HepG2 (cell line): ENCODE measurements around the gene ABHD2. TPM values are rescaled to one million over a fixed set of nuclear protein-coding genes. Genes with fewer than 3 reads are reported as not detected.

Experiments
- ATAC-seq: fragments of 200-7000 bp; cut with Tn5 transposase; 3 replicates; pipeline ENCODE4 v1.9.1; 2020; ENCODE audit warnings: mild to moderate bottlenecking, moderate library complexity
- BruUV-seq: library from RNA; stranded (reverse); fragments of 400-500 nt; replicated peaks from 2 replicates; lab custom pipeline; 2021; lab: Mats Ljungman, UMichigan
- CTCF ChIA-PET: fragments of 300-600 bp; formaldehyde crosslinking; extraction: SDS; loops from one replicate; lab custom pipeline; 2021; ENCODE audit warnings: low total read pairs, inconsistent platforms, low intra/inter-chr PET ratio; lab: Yijun Ruan, JAX
- POLR2A ChIA-PET: fragments of 350-600 bp; sonication (Branson Sonifier 250); formaldehyde crosslinking; loops from one replicate; lab custom pipeline; 2020; ENCODE audit warnings: antibody characterized with exemption, inconsistent platforms; lab: Yijun Ruan, JAX
- DNase-seq: peaks from one replicate; pipeline ENCODE4 v3.0.0-alpha.2; 2015; ENCODE audit warnings: low spot score
- FAIRE-seq: peaks from 3 replicates; lab custom pipeline; 2011; peaks lifted over from hg19 to GRCh38; lab: Jason Lieb, UNC
- H2AFZ ChIP-seq: one replicate; pipeline ENCODE4 v1.6.1; 2011; ENCODE audit warnings: low read length, inconsistent platforms
- H3K27ac ChIP-seq: fragments of 300-600 bp; 3 replicates; pipeline ENCODE4 v1.8.0; 2011; ENCODE audit warnings: mixed run types, mild to moderate bottlenecking, mixed read lengths, low read length, inconsistent platforms; ENCODE audit not compliant: insufficient read depth; ENCODE audit errors: extremely low read length
- H3K27me3 ChIP-seq, 2 experiments: fragments of 200-600 bp in 1 of 2; 2 replicates in 1 of 2; 3 replicates in 1 of 2; pipeline versions ENCODE4 v1.6.0 to v1.8.0; 2011; ENCODE audit warnings: low read length in 2 of 2, mild to moderate bottlenecking in 2 of 2, moderate library complexity in 2 of 2, inconsistent platforms in 1 of 2; ENCODE audit not compliant: insufficient read depth in 2 of 2, control insufficient read depth in 1 of 2
- H3K36me3 ChIP-seq, 2 experiments: fragments of 200-600 bp in 1 of 2; replicated peaks in 1 of 2; 2 replicates in 1 of 2; 3 replicates in 1 of 2; pipeline versions ENCODE4 v1.5.1 to v1.8.0; 2011; ENCODE audit warnings: low read length in 2 of 2, inconsistent platforms in 1 of 2; ENCODE audit not compliant: insufficient read depth in 2 of 2, control insufficient read depth in 1 of 2
- H3K4me1 ChIP-seq: 2 replicates; pipeline ENCODE4 v1.5.1; 2012; ENCODE audit warnings: low read length, inconsistent platforms; ENCODE audit not compliant: insufficient read depth
- H3K4me2 ChIP-seq: 2 replicates; pipeline ENCODE4 v1.6.0; 2011; ENCODE audit warnings: low read depth, low read length, inconsistent platforms
- H3K4me3 ChIP-seq, 3 experiments: fragments of 200-600 bp in 1 of 3; sonication (generic), shearing (Covaris generic) in 1 of 3; replicated peaks in 1 of 3; 2 replicates each; pipeline ENCODE4 v1.5.1; 2011 to 2016; ENCODE audit warnings: low read length in 3 of 3, inconsistent platforms in 2 of 3, low read depth in 2 of 3, mild to moderate bottlenecking in 2 of 3, control low read depth in 1 of 3, mixed read lengths in 1 of 3; ENCODE audit not compliant: insufficient read depth in 1 of 3
- H3K79me2 ChIP-seq: one replicate; pipeline ENCODE4 v1.6.1; 2011; ENCODE audit warnings: low read length, inconsistent platforms; ENCODE audit not compliant: insufficient read depth
- H3K9ac ChIP-seq: 2 replicates; pipeline ENCODE4 v1.6.0; 2011; ENCODE audit warnings: mild to moderate bottlenecking, low read depth, low read length, inconsistent platforms; ENCODE audit not compliant: insufficient read depth
- H3K9me3 ChIP-seq: 2 replicates; pipeline ENCODE4 v1.5.1; 2012; ENCODE audit warnings: mild to moderate bottlenecking, low read length
- H4K20me1 ChIP-seq: 2 replicates; pipeline ENCODE4 v1.6.0; 2011; ENCODE audit warnings: inconsistent platforms, mild to moderate bottlenecking, low read length, moderate library complexity; ENCODE audit not compliant: insufficient read depth
- ARNTL ChIP-seq: sonication (generic); formaldehyde crosslinking; IDR thresholded peaks from 2 replicates; pipeline ENCODE4 v1.4.0; 2020; ENCODE audit warnings: mild to moderate bottlenecking, missing genetic modification reagents
- CHCHD3 ChIP-seq: sonication (generic); formaldehyde crosslinking; IDR thresholded peaks from 2 replicates; pipeline ENCODE4 v1.8.0; 2022; ENCODE audit warnings: mild to moderate bottlenecking, missing genetic modification reagents, moderate library complexity
- HDAC2 ChIP-seq: sonication (generic); formaldehyde crosslinking; IDR thresholded peaks from 2 replicates; pipeline ENCODE4 v1.4.0; 2020; ENCODE audit warnings: missing genetic modification reagents
- MTF2 ChIP-seq: sonication (generic); formaldehyde crosslinking; IDR thresholded peaks from 2 replicates; pipeline ENCODE4 v1.5.0; 2020; ENCODE audit warnings: missing genetic modification reagents, borderline replicate concordance
- SAP130 ChIP-seq: IDR thresholded peaks from 2 replicates; pipeline ENCODE4 v1.6.1; 2016; ENCODE audit warnings: low read depth
- ZNF235 ChIP-seq: sonication (generic); formaldehyde crosslinking; IDR thresholded peaks from 2 replicates; pipeline ENCODE4 v1.8.1; 2023; ENCODE audit warnings: mild to moderate bottlenecking, missing genetic modification reagents, borderline replicate concordance
- ZNF263 ChIP-seq: sonication (generic); formaldehyde crosslinking; IDR thresholded peaks from 2 replicates; pipeline ENCODE4 v1.4.0; 2020; ENCODE audit warnings: missing genetic modification reagents
- ZNF567 ChIP-seq: sonication (generic); formaldehyde crosslinking; IDR thresholded peaks from 2 replicates; pipeline ENCODE4 v1.8.1; 2023; ENCODE audit warnings: mild to moderate bottlenecking, missing genetic modification reagents, borderline replicate concordance
- ZNF724P ChIP-seq: sonication (generic); formaldehyde crosslinking; IDR thresholded peaks from 2 replicates; pipeline ENCODE4 v1.8.0; 2022; ENCODE audit warnings: missing genetic modification reagents, borderline replicate concordance
- ZNF75D ChIP-seq: sonication (generic); formaldehyde crosslinking; IDR thresholded peaks from 2 replicates; pipeline ENCODE4 v1.8.1; 2023; ENCODE audit warnings: missing genetic modification reagents, mild to moderate bottlenecking, borderline replicate concordance
- ZNF766 ChIP-seq: sonication (generic); formaldehyde crosslinking; IDR thresholded peaks from 2 replicates; pipeline ENCODE4 v1.5.0; 2020; ENCODE audit warnings: missing genetic modification reagents, borderline replicate concordance
- WGBS: methylation state at CpG from one replicate; pipeline ENCODE4 v1.1.6; 2017; ENCODE audit warnings: low lambda C conversion rate; 5-methylcytosine and 5-hydroxymethylcytosine counted together
- in situ Hi-C: cut with HindIII; loops from 2 replicates; pipeline ENCODE4 v1.10.0; 2017; ENCODE audit warnings: low pct_unique_long_range_greater_than_20kb; ENCODE audit not compliant: extremely low pct_ligation_motif_present
- intact Hi-C: fragments of 100-400 bp; cut with micrococcal nuclease; formaldehyde crosslinking; loops from one replicate; pipeline ENCODE4 v1.10.0; 2022; ENCODE audit not compliant: unreplicated experiment
- polyA plus RNA-seq, 8 experiments: library from polyadenylated mRNA; depleted of rRNA in 3 of 8; stranded (reverse) in 7 of 8; unstranded in 1 of 8; fragments of >200 nt; fragmentation: Illumina TruSeq in 4 of 8; extraction: Trizol in 4 of 8; gene quantifications; 2 replicates each; pipeline versions ENCODE4 v1.2.1 to v1.2.3, GENCODE V29; 2011 to 2016; ENCODE audit warnings: low read depth in 4 of 8, missing spikeins in 1 of 8, mixed read lengths in 1 of 8; ENCODE audit not compliant: insufficient read depth in 1 of 8
- total RNA-seq, 5 experiments: library from RNA; depleted of rRNA; stranded (reverse); fragments of >200 nt; fragmentation: Illumina TruSeq; extraction: Trizol; gene quantifications; 2 replicates each; pipeline ENCODE4 v1.2.3, GENCODE V29; 2016; ENCODE audit warnings: low read depth in 1 of 5
- TF ChIP-seq, protein P1 (sequence below): sonication (generic); formaldehyde crosslinking; IDR thresholded peaks from 2 replicates; pipeline ENCODE4 v1.4.0; 2020; ENCODE audit warnings: mild to moderate bottlenecking, missing genetic modification reagents, borderline replicate concordance
- TF ChIP-seq, protein P2 (sequence below): IDR thresholded peaks from 2 replicates; pipeline ENCODE4 v1.6.1; 2012; ENCODE audit warnings: low read length, improper control_type of control experiment
- TF ChIP-seq, protein P3 (sequence below): sonication (generic); formaldehyde crosslinking; conservative IDR thresholded peaks from 2 replicates; pipeline ENCODE4 v1.4.0; 2020; ENCODE audit warnings: missing genetic modification reagents

Gene ABHD2
- total and polyA plus RNA-seq, 2 of the 13 experiments (the other 11 are each of a cell fraction or from before 2014, with no cell fraction given) = 14.8 to 22.4 TPM

DNA sequence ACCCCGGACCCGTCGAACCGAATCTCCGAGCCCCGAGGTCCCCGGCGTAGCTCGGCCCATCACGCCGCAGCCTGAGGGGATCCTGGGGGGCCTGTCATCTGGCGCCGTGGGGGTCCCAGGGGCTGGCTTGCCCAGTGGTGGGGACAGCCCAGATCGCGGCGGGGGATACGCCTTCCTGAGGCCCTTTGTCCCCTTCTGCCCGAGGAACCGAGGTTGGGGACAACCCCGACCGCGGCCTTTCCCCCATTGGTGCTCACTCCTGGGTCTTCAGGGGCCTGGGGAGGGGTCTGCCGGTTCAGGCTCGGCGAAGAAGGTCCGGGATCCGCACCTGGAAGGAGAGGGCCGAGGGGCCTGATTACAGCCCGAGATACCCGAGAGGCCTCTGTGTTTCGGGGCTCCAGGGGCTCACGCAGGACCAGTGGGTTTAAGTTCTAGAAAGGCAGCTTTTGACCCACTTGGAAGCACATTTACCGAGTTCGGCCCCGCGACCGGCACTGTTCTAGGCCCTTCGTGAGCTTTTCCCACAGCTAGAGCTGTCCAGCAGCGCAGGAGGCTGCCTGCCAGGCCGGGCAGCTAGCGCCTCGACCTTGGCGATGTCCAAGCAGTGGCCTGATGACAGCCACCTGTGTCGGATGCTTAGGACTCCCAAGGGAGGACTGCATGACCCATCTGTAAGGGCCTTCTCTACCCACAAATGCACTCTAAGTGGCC, 504 bp downstream of the ABHD2 start:
- POLR2A ChIA-PET = interaction anchor here (0.6 to 2.8 kb wide), 25 partner anchors 9 to 621 kb away, joined by 3 to 41 read pairs (median 7); partner anchors contain the start of genes MRPL46, MRPS11 and POLG
- WGBS = 8% methylated on average over 7 of the region's 44 CpGs
- BruUV-seq = no TSS peak
- TF ChIP-seq, protein P1, sequence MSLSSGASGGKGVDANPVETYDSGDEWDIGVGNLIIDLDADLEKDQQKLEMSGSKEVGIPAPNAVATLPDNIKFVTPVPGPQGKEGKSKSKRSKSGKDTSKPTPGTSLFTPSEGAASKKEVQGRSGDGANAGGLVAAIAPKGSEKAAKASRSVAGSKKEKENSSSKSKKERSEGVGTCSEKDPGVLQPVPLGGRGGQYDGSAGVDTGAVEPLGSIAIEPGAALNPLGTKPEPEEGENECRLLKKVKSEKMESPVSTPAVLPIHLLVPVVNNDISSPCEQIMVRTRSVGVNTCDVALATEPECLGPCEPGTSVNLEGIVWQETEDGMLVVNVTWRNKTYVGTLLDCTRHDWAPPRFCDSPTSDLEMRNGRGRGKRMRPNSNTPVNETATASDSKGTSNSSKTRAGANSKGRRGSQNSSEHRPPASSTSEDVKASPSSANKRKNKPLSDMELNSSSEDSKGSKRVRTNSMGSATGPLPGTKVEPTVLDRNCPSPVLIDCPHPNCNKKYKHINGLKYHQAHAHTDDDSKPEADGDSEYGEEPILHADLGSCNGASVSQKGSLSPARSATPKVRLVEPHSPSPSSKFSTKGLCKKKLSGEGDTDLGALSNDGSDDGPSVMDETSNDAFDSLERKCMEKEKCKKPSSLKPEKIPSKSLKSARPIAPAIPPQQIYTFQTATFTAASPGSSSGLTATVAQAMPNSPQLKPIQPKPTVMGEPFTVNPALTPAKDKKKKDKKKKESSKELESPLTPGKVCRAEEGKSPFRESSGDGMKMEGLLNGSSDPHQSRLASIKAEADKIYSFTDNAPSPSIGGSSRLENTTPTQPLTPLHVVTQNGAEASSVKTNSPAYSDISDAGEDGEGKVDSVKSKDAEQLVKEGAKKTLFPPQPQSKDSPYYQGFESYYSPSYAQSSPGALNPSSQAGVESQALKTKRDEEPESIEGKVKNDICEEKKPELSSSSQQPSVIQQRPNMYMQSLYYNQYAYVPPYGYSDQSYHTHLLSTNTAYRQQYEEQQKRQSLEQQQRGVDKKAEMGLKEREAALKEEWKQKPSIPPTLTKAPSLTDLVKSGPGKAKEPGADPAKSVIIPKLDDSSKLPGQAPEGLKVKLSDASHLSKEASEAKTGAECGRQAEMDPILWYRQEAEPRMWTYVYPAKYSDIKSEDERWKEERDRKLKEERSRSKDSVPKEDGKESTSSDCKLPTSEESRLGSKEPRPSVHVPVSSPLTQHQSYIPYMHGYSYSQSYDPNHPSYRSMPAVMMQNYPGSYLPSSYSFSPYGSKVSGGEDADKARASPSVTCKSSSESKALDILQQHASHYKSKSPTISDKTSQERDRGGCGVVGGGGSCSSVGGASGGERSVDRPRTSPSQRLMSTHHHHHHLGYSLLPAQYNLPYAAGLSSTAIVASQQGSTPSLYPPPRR (CRISPR knock-in tag) = peak; percentile 7; the same call in 1 of the 2 replicates
- 0 out of 2 replicates have a peak, but pooled peaks have one; percentile 85 for TF ChIP-seq ZNF724P (CRISPR knock-in tag)
- TF ChIP-seq ZNF235 = no peak
- peak; percentile 76 for TF ChIP-seq ZNF263 (CRISPR knock-in tag)
- no peak for TF ChIP-seq ZNF75D
- TF ChIP-seq ZNF766 (CRISPR knock-in tag) = 0 out of 2 replicates have a peak, but pooled peaks have one; percentile 36
- 0 out of 2 replicates have a peak, but pooled peaks have one; percentile 12 for TF ChIP-seq ZNF567
- TF ChIP-seq, protein P2, sequence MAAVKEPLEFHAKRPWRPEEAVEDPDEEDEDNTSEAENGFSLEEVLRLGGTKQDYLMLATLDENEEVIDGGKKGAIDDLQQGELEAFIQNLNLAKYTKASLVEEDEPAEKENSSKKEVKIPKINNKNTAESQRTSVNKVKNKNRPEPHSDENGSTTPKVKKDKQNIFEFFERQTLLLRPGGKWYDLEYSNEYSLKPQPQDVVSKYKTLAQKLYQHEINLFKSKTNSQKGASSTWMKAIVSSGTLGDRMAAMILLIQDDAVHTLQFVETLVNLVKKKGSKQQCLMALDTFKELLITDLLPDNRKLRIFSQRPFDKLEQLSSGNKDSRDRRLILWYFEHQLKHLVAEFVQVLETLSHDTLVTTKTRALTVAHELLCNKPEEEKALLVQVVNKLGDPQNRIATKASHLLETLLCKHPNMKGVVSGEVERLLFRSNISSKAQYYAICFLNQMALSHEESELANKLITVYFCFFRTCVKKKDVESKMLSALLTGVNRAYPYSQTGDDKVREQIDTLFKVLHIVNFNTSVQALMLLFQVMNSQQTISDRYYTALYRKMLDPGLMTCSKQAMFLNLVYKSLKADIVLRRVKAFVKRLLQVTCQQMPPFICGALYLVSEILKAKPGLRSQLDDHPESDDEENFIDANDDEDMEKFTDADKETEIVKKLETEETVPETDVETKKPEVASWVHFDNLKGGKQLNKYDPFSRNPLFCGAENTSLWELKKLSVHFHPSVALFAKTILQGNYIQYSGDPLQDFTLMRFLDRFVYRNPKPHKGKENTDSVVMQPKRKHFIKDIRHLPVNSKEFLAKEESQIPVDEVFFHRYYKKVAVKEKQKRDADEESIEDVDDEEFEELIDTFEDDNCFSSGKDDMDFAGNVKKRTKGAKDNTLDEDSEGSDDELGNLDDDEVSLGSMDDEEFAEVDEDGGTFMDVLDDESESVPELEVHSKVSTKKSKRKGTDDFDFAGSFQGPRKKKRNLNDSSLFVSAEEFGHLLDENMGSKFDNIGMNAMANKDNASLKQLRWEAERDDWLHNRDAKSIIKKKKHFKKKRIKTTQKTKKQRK = no peak
- TF ChIP-seq, protein P3, sequence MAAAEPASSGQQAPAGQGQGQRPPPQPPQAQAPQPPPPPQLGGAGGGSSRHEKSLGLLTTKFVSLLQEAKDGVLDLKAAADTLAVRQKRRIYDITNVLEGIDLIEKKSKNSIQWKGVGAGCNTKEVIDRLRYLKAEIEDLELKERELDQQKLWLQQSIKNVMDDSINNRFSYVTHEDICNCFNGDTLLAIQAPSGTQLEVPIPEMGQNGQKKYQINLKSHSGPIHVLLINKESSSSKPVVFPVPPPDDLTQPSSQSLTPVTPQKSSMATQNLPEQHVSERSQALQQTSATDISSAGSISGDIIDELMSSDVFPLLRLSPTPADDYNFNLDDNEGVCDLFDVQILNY (CRISPR knock-in tag) = no peak
- peak; percentile 68 for TF ChIP-seq SAP130 (CRISPR knock-in tag)
- 0 out of 2 replicates have a peak, but pooled peaks have one; percentile 23 for TF ChIP-seq HDAC2 (CRISPR knock-in tag)
- TF ChIP-seq CHCHD3 (CRISPR knock-in tag) = 0 out of 2 replicates have a peak, but pooled peaks have one; percentile 70
- TF ChIP-seq MTF2 = no peak
- peak; percentile 2; the same call in 1 of the 2 replicates for TF ChIP-seq ARNTL (CRISPR knock-in tag)

More for the DNA sequence above, 504 bp downstream of the ABHD2 start:
- H3K27me3 ChIP-seq = no peaks in the 10 kb centered on the region
- intact Hi-C loops (loop anchor here (1.0 kb wide), 1 partner anchor 49 kb away; no protein-coding TSS in a partner anchor), in situ Hi-C loops (no loop called here)
- H2AFZ ChIP-seq = no peak overlapping the region
- no peaks in the 10 kb centered on the region for H4K20me1 ChIP-seq
- no peak for FAIRE-seq
- H3K4me3 ChIP-seq = peak overlapping the region; percentile 69 to 94 (median 84)
- peak overlapping the region; percentile 79 for H3K4me2 ChIP-seq
- H3K4me1 ChIP-seq = peaks cover 84% of the 10 kb centered on the region
- no peaks in the 10 kb centered on the region for H3K36me3 ChIP-seq
- H3K9me3 ChIP-seq = no peaks in the 10 kb centered on the region
- peaks cover 27% of the 10 kb centered on the region for H3K79me2 ChIP-seq
- DNase-seq = no peak
- CTCF ChIA-PET = no interaction called here
- peak; percentile 24 for ATAC-seq
- H3K9ac ChIP-seq = peak overlapping the region; percentile 79
- peak overlapping the region; percentile 49 for H3K27ac ChIP-seq
